ENCODE measurements around the gene IKZF3.

- TF ChIP-seq, protein P1, sequence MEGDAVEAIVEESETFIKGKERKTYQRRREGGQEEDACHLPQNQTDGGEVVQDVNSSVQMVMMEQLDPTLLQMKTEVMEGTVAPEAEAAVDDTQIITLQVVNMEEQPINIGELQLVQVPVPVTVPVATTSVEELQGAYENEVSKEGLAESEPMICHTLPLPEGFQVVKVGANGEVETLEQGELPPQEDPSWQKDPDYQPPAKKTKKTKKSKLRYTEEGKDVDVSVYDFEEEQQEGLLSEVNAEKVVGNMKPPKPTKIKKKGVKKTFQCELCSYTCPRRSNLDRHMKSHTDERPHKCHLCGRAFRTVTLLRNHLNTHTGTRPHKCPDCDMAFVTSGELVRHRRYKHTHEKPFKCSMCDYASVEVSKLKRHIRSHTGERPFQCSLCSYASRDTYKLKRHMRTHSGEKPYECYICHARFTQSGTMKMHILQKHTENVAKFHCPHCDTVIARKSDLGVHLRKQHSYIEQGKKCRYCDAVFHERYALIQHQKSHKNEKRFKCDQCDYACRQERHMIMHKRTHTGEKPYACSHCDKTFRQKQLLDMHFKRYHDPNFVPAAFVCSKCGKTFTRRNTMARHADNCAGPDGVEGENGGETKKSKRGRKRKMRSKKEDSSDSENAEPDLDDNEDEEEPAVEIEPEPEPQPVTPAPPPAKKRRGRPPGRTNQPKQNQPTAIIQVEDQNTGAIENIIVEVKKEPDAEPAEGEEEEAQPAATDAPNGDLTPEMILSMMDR (IDR thresholded peaks at IDR 0.05; ENCODE audit: insufficient read depth, low read length, poor library complexity, severe bottlenecking), result no peak
- no peak for TF ChIP-seq EZH2phosphoT487 (conservative IDR thresholded peaks at IDR 0.05; ENCODE audit: low read length)
These were observed 123.6 kb downstream of the IKZF3 start for GRCh38 chr17:39740357-39741111.

Data from SU-DHL-6 (cell line).